ENCODE results near the gene TLK2.
A peak's percentile ranks its signal among the peaks of the same experiment; 100 is the strongest.

TLK2 gene

GRCh38 chr17:62648251-62648955 is 169.8 kb downstream of the TLK2 start:
- Histone ChIP-seq H3K79me2 (ENCODE audit: control insufficient read depth, insufficient read depth, low read length, unreplicated experiment) (peaks cover 37% of the 10 kb centered on the region), H3K27me3 (ENCODE audit: insufficient read depth, low read length) (no peaks in the 10 kb centered on the region), H3K4me1 (ENCODE audit: control insufficient read depth, insufficient read depth, low read length, unreplicated experiment) (peaks cover 18% of the 10 kb centered on the region), H3K27ac (ENCODE audit: low read depth, low read length) (no peak overlapping the region), H3K4me3 (ENCODE audit: low read depth, low read length) (no peak overlapping the region), H3K36me3 (ENCODE audit: insufficient read depth, low read length) (no peaks in the 10 kb centered on the region), H2AFZ (ENCODE audit: low read length, unreplicated experiment) (no peak overlapping the region)

GRCh38 chr17:62648956-62649294 is 170.3 kb downstream of the TLK2 start:
- H3K79me2 ChIP-seq (ENCODE audit: control insufficient read depth, insufficient read depth, low read length, unreplicated experiment), result peaks cover 40% of the 10 kb centered on the region
- no peak overlapping the region for H3K4me3 ChIP-seq (ENCODE audit: low read depth, low read length)
- peaks cover 24% of the 10 kb centered on the region for H3K4me1 ChIP-seq (ENCODE audit: control insufficient read depth, insufficient read depth, low read length, unreplicated experiment)
- no peak overlapping the region for H3K27ac ChIP-seq (ENCODE audit: low read depth, low read length)
- no peak overlapping the region for H2AFZ ChIP-seq (ENCODE audit: low read length, unreplicated experiment)
- no peaks in the 10 kb centered on the region for H3K27me3 ChIP-seq (ENCODE audit: insufficient read depth, low read length)
- H3K36me3 ChIP-seq (ENCODE audit: insufficient read depth, low read length), result no peaks in the 10 kb centered on the region

- no peak overlapping the region for H3K27ac ChIP-seq (ENCODE audit: low read depth, low read length)
- peaks cover 42% of the 10 kb centered on the region for H3K79me2 ChIP-seq (ENCODE audit: control insufficient read depth, insufficient read depth, low read length, unreplicated experiment)
- H3K4me1 ChIP-seq (ENCODE audit: control insufficient read depth, insufficient read depth, low read length, unreplicated experiment), result peaks cover 30% of the 10 kb centered on the region
- H3K4me3 ChIP-seq (ENCODE audit: low read depth, low read length), result no peak overlapping the region
- H3K36me3 ChIP-seq (ENCODE audit: insufficient read depth, low read length), result no peaks in the 10 kb centered on the region
- H3K27me3 ChIP-seq (ENCODE audit: insufficient read depth, low read length), result no peaks in the 10 kb centered on the region
- no peak overlapping the region for H2AFZ ChIP-seq (ENCODE audit: low read length, unreplicated experiment)
Observed at GRCh38 chr17:62649570-62649969, 170.9 kb downstream of the TLK2 start.

- Histone ChIP-seq H3K4me3 (ENCODE audit: low read depth, low read length) (no peak overlapping the region), H3K27ac (ENCODE audit: low read depth, low read length) (no peak overlapping the region), H3K79me2 (ENCODE audit: control insufficient read depth, insufficient read depth, low read length, unreplicated experiment) (peaks cover 39% of the 10 kb centered on the region), H2AFZ (ENCODE audit: low read length, unreplicated experiment) (no peak overlapping the region), H3K36me3 (ENCODE audit: insufficient read depth, low read length) (no peaks in the 10 kb centered on the region), H3K4me1 (ENCODE audit: control insufficient read depth, insufficient read depth, low read length, unreplicated experiment) (peaks cover 31% of the 10 kb centered on the region), H3K27me3 (ENCODE audit: insufficient read depth, low read length) (no peaks in the 10 kb centered on the region)
Observed at GRCh38 chr17:62650587-62650986, 172.0 kb downstream of the TLK2 start.

GRCh38 chr17:62652251-62653001 is 173.8 kb downstream of the TLK2 start:
- Histone ChIP-seq H3K79me2 (ENCODE audit: control insufficient read depth, insufficient read depth, low read length, unreplicated experiment) (peaks cover 46% of the 10 kb centered on the region), H3K36me3 (ENCODE audit: insufficient read depth, low read length) (peaks cover 3% of the 10 kb centered on the region; the same call in 1 of the 2 replicates), H2AFZ (ENCODE audit: low read length, unreplicated experiment) (no peak overlapping the region), H3K27me3 (ENCODE audit: insufficient read depth, low read length) (no peaks in the 10 kb centered on the region), H3K27ac (ENCODE audit: low read depth, low read length) (peak overlapping the region; percentile 69), H3K4me3 (ENCODE audit: low read depth, low read length) (peak overlapping the region; percentile 66), H3K4me1 (ENCODE audit: control insufficient read depth, insufficient read depth, low read length, unreplicated experiment) (peaks cover 31% of the 10 kb centered on the region)

- Histone ChIP-seq H3K27ac (ENCODE audit: low read depth, low read length) (peak overlapping the region; percentile 69), H3K27me3 (ENCODE audit: insufficient read depth, low read length) (no peaks in the 10 kb centered on the region), H3K4me3 (ENCODE audit: low read depth, low read length) (peak overlapping the region; percentile 66)
Observed at GRCh38 chr17:62653002-62653825, 174.6 kb downstream of the TLK2 start.

GRCh38 chr17:62653826-62654761 is 175.5 kb downstream of the TLK2 start:
- Histone ChIP-seq H3K4me1 (ENCODE audit: control insufficient read depth, insufficient read depth, low read length, unreplicated experiment) (peaks cover 21% of the 10 kb centered on the region), H3K79me2 (ENCODE audit: control insufficient read depth, insufficient read depth, low read length, unreplicated experiment) (peaks cover 38% of the 10 kb centered on the region), H2AFZ (ENCODE audit: low read length, unreplicated experiment) (no peak overlapping the region), H3K36me3 (ENCODE audit: insufficient read depth, low read length) (peaks cover 17% of the 10 kb centered on the region; the same call in 1 of the 2 replicates), H3K27me3 (ENCODE audit: insufficient read depth, low read length) (no peaks in the 10 kb centered on the region), H3K27ac (ENCODE audit: low read depth, low read length) (peak overlapping the region; percentile 69), H3K4me3 (ENCODE audit: low read depth, low read length) (peak overlapping the region; percentile 66)

More at GRCh38 chr17:62653002-62653825, 174.6 kb downstream of the TLK2 start:
- peaks cover 8% of the 10 kb centered on the region; the same call in 1 of the 2 replicates for H3K36me3 ChIP-seq (ENCODE audit: insufficient read depth, low read length)
- H3K79me2 ChIP-seq (ENCODE audit: control insufficient read depth, insufficient read depth, low read length, unreplicated experiment), result peaks cover 41% of the 10 kb centered on the region
- no peak overlapping the region for H2AFZ ChIP-seq (ENCODE audit: low read length, unreplicated experiment)
- peaks cover 24% of the 10 kb centered on the region for H3K4me1 ChIP-seq (ENCODE audit: control insufficient read depth, insufficient read depth, low read length, unreplicated experiment)

GRCh38 chr17:62655656-62656055 is 177.0 kb downstream of the TLK2 start:
- Histone ChIP-seq H3K4me3 (ENCODE audit: low read depth, low read length) (no peak overlapping the region), H3K36me3 (ENCODE audit: insufficient read depth, low read length) (peaks cover 30% of the 10 kb centered on the region; the same call in 1 of the 2 replicates), H3K4me1 (ENCODE audit: control insufficient read depth, insufficient read depth, low read length, unreplicated experiment) (peaks cover 21% of the 10 kb centered on the region), H3K27ac (ENCODE audit: low read depth, low read length) (no peak overlapping the region), H3K27me3 (ENCODE audit: insufficient read depth, low read length) (no peaks in the 10 kb centered on the region), H3K79me2 (ENCODE audit: control insufficient read depth, insufficient read depth, low read length, unreplicated experiment) (peaks cover 43% of the 10 kb centered on the region), H2AFZ (ENCODE audit: low read length, unreplicated experiment) (no peak overlapping the region)

- H3K4me1 ChIP-seq (ENCODE audit: control insufficient read depth, insufficient read depth, low read length, unreplicated experiment), result peaks cover 21% of the 10 kb centered on the region
- H3K27ac ChIP-seq (ENCODE audit: low read depth, low read length), result no peak overlapping the region
- no peak overlapping the region for H3K4me3 ChIP-seq (ENCODE audit: low read depth, low read length)
- peaks cover 45% of the 10 kb centered on the region for H3K79me2 ChIP-seq (ENCODE audit: control insufficient read depth, insufficient read depth, low read length, unreplicated experiment)
- H2AFZ ChIP-seq (ENCODE audit: low read length, unreplicated experiment), result no peak overlapping the region
- H3K27me3 ChIP-seq (ENCODE audit: insufficient read depth, low read length), result no peaks in the 10 kb centered on the region
- peaks cover 32% of the 10 kb centered on the region for H3K36me3 ChIP-seq (ENCODE audit: insufficient read depth, low read length)
Observed at GRCh38 chr17:62656446-62656845, 177.8 kb downstream of the TLK2 start.
